DMS 273 (cell line): ENCODE data around the gene FXYD6.
A peak's percentile ranks its signal among the peaks of the same experiment; 100 is the strongest.
"Not testable (repeated sequence)": the region's sequence is repeated elsewhere in the genome, so short reads cannot be mapped to it uniquely, and the experiment has no call there.

ENCODE experiments used
- DNase-seq: peaks from one replicate; lab custom pipeline; 2025; ENCODE audit not compliant: unreplicated experiment; lab: John Stamatoyannopoulos, UW

Gene FXYD6

DNA sequence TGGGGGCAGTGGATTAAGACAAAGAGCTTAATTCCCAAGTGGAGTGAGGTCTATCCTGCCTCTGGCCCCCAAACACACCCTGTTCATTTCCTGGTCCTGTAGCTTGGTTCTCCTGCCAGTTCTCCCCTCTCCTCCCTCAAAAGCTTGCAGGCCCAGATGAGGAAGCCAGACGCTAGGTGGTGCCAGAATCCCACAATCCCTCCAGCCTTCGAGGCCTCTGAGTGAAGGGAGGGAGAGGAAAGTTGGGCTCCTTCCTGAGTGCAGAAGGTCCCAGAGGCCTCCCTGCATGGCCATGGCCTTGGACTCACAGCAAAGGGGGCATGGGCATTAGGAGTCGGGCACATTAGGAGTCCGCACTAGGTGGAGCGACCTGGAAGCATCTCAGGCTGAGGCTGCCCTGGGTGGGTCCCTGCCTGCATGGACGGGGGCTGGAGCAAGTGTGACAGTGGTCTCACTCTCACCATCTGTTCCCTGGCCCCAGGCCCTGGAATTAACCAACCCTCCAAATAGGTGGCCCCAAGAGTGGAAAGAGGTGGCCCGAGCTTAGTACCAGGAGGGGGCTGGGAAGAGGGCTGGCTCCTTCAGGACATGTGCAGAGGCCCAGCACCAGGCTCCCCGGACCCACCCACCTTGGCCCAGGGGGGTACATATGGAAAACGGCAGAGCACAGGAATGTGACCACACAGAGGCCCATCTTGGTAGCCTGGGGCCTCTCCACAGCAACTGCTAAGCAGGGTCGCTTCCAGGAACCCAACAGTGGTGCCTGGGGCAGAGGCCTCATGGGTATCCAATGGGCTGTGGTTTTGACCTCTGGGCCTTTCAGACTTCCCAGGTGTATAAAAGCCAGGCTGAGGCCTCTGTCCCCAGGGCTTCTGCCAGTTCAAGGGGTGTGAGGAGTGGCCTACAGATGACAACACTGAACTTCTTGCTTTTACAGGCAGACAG lies 57.1 kb downstream of the FXYD6 start:
- DNase-seq: peak; percentile 84

DNA sequence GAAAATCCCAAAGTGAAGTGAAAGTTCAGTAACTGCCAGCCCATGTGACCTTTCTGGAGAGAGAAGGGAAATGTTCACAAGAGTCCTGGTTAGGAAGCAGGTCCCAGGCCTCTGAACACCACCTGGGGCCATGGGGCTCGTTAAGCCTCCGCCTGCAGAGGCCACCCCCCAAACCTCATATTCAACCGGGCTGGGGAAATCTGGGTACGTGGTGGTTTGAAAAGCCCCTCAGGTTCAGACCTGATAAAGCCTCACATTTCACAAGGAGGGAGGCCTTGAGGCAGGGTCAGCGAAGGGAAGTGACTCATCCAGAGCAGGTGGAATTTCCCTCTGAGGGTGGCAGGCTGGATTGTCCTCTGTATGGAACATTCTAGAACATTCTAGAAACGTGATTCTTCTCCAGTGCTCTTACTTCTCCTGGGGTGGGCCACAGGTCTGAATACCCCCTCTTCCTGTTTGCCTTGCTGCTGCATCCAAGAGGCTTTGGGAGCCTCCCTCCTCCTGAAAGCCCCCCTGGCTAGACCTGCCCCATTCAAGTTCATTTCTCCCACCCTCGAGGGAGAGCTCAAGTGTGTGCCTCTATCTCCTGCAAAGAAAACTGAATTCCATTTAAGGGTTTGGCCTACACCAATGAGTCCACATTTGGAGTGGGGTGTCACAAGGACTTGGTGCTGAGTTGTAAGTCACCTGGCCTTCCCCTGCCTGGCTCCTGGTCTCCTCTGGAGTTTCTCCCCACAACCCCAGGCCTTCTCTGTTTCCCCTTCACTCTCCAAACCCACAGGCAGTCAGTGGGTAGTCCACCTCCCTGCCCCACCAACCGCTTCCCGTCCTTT lies 58.2 kb downstream of the FXYD6 start:
- no peak for DNase-seq

DNA sequence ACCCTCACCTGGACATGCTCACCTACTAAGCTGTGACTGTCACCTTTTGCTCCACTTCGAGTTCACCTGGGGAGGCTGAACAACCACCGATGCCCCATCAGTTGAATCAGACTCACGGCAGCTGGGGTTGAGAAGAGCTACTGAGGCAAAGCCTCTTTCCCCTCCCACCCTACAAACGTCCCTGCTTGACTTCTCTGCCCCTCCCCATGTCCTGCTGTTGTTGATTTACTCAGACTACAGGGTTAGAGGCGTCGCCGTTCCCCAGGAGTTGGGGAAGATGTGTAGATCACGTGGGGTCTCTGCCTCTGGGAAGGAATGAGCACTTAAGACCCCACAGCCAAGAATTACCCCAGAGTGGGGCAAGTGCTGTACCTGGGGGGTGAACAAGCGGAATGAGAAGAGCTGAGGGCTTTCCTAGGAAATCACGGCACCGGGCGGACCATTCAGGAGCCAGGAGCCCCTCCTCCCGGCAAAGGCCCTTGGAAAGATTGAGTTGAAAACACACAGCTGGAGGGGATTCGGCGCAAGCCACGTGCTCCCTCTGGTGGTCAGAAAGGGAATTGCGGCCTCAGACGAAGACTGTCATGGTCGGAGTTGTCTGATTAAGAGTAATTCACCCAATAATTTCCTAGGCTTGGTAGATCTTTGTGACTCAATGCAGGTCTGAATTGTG lies 59.0 kb downstream of the FXYD6 start:
- peak; percentile 85 for DNase-seq

DNA sequence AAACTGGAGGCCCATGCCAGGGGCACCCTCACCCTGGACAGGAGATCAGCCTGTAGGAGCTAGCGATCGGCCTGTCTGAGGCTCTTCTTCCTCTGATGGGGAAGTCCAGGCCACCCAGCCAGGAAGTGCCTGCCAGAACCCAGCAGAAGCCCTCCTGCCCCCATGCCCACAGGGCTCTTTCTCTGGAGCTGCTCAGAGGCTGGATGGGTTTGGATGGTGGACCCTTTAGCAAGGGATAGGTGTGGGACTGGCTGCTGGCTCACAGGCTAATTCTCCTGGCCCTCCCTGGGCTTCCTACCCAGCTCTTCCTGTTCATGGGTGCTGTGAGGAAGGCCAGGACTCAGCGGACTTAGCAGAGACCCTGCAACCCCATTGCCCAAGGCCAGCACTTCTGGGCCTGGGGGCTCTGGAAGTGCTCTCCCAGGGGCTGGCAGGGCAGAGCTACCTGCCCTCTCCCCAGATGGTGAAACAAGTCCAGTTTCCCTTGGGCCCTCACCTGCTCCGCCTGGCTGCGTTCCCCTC lies 59.6 kb downstream of the FXYD6 start:
- no peak for DNase-seq

DNA sequence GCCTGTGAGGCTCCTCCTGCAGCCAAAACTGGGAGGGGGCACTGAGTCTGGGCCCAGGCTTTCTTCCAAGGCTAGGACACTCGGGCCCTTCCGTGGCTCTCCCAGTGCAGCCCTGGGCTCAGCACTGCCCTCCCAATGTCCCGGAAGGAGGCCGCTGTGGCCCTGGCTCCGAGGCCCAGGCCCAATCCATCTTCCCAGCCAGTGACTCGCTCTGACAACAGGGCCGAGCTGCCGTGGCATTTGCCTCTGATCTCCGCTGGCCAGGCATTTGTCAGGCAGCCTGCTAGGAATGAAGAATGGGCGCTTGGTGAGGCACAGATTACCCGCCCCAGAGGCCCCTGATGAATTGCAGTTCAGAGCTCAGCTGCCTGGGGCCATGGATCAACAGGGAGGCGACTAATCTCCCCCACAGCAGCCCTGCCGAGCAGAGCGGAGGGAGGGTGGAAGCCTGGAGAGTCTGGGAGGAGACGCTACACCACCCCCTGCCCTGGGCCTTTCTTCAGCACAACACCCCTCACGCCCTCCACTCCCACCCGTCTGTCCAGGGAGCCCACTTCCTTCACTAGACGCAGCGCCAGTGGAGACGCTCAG lies 60.2 kb downstream of the FXYD6 start:
- no peak for DNase-seq

DNA sequence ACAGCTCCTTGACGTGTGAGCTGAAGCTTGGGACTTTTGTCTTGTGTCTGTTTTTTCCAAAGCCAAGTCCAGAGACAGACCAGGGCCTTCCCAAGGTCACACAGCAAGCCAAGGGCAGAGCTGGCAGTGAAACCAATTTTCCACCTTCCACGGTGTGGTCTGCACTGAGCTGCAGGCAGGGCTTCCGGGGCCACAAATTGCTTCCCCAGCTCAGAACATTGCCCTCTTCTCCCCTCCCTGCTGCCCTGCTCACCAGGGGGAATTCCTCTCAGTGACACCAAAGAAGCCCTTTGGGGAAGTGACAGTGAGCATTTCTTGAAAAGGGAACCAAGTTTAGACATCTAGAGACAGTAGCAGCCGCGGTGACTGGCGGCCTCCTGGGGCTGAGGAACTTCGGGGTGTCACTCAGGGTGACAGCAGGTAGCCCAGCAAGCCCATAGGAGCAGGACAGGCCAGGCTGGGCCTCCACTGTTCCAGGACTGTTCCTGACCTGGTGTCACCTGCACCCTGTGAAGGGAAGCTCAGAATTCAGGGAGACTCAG lies 61.1 kb downstream of the FXYD6 start:
- no peak for DNase-seq

DNA sequence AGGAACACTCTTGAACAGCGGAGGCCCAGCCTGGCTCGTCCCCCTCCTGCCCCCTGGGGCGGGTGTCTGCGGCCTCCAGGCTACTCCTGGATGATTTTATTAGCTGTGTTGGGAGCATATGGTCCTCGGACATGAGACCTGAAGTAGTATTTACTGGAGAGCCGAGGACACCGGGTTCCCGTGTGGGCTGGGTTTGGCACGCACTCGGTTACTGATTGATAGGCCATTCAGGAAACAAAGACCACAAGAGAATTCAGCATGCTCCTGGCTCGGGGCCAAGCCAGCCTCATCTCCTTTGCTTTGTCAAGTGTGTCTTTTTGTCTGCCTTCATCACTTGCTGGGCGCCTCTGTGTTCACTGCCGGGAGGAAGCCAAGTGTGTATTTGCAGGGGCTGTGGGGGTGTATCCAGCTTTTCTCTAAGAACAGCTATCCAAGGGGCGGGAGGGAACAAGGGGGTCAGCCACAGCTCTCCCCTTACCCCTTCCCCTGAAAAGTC lies 61.6 kb downstream of the FXYD6 start:
- no peak for DNase-seq

DNA sequence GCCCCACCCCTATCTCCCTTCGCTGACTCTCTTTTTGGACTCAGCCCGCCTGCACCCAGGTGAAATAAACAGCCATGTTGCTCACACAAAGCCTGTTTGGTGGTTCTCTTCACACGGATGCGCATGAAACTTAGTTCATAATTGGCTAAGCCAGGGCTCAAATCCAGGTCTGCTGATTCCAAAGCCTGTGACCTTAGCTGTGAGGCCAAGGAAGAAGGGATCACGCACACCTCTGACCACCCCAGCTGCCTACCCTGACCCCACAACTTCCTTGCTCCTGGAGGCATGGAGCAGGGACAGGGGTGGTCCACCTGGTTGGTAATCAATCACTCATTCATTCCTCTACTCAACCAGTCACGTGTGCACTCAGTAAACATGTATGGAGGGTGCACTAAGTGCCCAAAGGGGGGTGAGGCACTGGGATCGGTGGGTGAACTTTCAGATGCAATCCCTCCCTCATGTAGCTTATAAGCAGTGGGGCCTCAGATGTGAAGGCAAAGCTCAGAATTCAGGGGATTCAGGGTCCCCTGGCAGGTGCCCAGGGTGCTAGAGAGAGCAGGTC lies 62.2 kb downstream of the FXYD6 start:
- no peak for DNase-seq

DNA sequence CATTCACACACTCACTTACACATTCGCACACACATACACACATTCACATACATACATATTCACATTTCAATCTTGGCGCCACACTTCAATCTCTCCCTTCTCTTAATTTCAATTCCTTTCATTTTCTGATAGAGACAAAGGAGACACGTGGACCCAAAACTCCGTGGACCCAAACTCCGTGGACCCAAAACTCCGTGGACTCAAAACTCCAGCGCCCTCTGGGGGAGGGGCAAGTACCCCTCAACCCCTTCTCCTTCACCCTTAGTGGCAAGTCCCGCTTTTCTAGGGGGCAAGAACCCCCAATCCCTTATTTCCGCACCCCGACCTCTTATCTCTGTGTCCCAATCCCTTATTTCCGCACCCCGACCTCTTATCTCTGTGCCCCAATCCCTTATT lies 66.4 kb downstream of the FXYD6 start:
- DNase-seq: not testable (repeated sequence)

DNA sequence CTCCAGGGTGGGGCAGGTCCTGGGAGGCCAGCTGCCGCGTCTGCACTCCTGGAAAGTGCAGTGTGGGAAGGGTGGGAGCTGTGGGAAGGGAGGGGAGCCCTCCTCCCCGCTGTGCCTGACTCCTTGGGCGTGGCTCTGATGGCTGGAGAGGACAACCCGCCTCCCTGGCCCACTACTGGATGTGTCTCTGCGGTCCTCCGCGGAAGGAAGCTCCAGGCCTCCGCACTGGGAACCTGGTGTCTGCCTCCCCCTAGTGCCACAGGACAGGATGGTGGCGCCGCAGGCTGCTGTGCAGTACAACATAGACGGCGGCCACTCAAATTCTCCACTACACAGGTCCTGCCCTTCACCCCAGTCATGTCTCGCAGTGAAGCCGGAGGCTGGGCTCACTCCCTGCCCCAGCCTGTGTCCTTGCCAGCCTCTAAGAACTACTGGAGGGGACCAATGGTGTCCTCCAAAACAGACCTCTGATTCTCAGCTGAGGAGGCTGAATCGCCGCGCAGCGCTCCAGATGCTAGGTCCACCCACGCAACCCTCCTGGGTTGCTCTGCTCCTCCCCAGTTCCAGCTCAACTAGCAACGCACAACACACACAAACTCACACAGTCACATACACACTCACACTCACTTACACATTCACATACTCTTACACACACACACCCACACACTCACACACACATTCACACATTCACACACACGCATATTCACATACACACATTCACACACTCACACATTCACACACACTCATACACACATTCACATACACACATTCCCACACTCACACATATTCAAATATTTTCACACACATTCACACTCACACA lies 67.0 kb downstream of the FXYD6 start:
- DNase-seq: peak; percentile 80

DNA sequence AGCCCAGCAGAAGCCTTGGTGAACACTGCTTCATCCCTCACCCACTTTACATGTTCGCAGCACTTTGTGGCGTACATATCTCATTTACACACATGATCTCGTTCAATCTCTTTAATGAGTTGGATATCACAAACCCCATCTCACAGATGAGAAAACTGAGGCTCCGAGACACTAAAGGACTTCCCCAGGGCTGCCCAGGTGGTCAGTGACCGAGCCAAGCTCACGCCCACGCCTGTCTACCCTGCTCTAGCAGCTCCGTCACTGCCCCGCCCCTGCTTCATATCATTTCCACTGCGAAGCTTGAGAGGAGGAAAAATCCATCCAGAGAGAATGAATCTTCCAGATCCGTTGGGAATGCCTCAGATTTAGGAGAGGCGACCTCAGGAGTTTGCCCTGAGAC lies 67.7 kb downstream of the FXYD6 start:
- no peak for DNase-seq

DNA sequence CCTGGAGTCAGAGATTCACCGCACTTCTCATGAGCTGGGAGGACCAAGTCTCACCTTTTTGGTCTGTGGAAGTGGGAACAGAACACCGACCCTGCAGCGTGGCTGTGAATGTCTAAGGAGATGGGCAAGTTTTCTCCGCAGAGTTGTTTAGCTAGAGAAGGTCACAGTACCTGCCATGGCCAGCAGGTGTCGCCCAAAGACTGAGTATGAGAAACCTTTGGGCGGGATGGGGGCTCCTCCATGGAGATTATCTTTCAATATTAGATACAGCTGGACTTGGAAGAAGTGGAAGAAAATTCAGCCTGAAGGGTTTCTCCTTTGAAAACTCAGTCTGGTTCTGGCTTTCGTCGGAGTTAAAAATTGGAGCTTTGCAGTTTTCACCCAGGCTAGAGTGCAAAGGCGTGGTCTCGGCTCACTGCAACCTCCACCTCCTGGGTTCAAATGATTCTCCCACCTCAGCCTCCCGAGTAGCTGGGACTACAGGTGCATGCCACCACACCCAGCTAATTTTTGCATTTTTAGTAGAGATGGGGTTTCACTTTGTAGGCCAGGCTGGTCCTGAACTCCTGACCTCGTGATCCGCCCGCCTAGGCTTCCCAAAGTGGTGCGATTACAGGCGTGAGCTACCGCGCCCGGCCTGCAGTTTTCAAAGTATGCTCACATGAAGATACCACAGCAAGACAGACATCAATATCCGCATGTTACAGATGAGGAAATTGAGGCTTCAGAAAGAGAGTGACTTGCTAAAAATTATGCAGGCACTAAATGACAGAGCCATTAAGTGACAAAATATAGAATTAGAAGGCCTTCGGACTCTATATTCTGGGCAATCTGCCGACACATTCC lies 68.8 kb downstream of the FXYD6 start:
- peak; percentile 82 for DNase-seq

DNA sequence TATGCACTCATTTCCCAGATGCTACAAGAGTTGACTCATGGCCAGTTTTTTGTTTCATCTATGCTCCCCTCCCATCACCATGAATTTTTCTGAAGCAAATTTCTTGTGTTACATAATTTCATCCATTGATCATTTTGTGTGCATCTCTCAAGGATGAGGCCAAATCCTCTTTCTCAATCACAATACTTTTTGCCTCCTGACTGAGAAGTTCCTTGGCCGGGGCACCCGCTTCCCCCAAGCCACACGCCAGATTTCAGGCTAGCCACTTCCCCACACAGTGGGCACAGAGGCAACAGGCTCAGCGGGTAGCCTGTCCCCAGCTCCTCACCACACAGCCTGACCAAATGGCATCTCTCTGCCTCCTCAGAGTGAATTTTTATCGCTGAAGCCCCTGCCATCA lies 69.6 kb downstream of the FXYD6 start:
- no peak for DNase-seq

DNA sequence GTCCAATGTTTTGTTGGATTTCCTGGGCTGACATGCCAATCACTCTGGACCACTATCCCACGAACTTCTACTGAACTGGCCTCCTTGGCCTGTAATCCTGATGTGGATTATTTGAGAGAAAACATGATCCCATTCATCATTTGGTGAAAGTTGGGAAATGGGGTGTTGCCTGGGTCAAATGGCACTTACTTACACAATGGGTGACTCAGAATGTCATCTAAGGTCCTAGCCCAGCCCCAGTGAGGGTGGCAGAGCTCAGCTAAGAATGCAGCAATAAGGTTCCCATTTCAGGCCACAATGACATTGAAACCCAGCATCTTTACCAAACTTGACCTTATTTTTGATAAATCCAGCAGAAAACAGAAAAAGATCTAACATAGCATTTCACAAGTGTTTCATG lies 71.4 kb downstream of the FXYD6 start:
- no peak for DNase-seq

DNA sequence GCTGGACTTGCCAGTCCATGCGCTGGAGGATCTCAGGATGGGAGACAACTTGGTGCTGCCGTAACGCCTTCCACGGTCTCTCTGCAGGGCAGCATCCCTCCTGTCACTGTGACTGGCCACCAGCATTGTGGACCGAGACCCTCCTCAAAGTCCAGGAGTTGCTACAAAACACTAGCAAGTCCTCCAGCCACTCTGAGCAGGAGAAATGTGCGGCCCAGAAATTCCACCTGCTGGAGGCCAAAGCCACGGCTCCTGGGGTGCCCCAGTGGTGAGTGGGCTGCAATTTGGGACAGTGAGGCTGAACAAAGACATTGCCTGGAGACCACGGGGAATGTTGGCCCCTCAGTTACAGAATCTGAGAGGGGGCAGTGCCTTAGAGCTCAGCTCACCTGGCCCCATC lies 72.6 kb downstream of the FXYD6 start:
- no peak for DNase-seq

DNA sequence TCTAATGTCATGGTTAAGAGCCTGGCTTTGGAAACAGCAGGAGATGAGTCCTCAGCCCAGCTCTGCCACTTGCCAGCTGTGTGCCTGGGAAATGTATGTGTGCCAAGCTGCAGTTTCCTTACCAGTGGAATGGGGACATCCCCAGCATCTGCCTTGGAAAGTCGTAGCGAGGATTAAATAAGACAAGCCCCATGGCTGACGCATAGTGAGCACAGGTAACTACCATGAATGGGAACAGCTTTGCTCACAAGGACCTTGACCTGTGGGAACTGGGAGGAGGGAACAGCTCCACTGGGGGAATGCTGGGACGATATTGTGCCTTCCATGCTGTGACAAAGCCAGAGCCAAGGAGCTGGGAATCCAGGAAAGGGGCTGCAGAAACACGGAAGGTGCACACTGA lies 76.8 kb downstream of the FXYD6 start:
- no peak for DNase-seq

DNA sequence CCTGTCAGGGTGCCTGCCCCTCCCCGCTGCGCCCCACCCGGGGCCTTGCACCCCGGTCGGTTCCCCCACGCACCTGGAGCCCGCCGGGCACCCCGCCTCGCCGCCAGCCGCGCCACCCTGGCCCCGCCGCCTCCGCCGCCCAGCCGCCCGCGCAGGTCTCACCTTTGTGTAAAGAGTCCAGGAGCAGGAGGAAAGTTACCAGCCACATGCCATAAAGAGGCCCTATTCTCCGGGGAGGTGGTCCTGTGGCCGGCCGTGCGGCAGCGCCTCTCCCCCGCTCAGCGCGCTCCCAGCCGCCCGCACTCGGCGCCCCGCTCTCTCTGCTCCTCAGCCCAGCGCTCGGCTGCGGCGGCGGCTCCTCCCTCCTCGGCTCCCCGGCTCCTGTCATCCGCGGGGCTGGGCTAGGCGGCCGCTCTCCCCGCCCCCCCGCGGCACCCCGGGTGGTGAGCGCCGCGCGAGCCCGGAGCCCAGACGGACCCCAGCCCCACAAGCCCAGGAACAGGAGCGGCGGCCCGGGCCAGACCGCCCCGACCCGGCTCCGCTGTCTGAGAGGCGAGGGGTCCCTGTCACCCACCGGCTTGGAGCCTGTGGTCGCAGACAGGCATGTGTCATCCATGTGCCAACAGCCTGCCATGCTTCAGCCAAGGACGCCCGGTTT lies 79.5 kb downstream of the FXYD6 start, which contains the start of gene DSCAML1:
DSCAML1 (minus strand) TSS at position 345 of the 658 bp plus-strand sequence; CDS start at position 208, 137 bp downstream.
- peak; percentile 52 for DNase-seq

DNA sequence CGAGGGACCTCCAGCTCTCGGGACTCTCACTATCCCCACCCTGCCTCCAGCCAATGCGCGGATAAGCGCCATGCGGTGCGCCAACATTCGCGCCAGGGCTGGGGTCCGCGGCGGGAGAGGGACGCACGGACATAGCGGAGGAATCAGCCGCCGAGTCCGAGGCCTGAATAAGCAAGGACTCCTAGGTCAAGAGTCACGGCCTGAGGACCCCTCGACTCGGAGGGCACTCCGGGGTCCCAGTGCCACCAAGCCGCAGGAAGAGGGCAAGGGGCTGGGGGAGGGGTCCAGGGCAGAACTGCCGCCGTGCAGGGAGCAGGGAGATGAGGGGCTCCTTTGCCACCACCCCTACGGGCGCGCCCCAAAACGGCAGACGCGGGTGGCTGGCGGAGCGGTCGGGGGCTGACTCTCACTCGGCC lies 80.0 kb downstream of the FXYD6 start:
- DNase-seq: no peak
